GM19397 (cell line): ENCODE measurements around the gene C19orf33.
"Not testable (repeated sequence)": the region's sequence is repeated elsewhere in the genome, so short reads cannot be mapped to it uniquely, and the experiment has no call there.

Experiments
- ATAC-seq: cut with Tn5 transposase; IDR thresholded peaks from one replicate; pipeline ENCODE4 v1.9.1; 2021; ENCODE audit warnings: mild to moderate bottlenecking, moderate library complexity; ENCODE audit not compliant: unreplicated experiment

The C19orf33 gene

DNA sequence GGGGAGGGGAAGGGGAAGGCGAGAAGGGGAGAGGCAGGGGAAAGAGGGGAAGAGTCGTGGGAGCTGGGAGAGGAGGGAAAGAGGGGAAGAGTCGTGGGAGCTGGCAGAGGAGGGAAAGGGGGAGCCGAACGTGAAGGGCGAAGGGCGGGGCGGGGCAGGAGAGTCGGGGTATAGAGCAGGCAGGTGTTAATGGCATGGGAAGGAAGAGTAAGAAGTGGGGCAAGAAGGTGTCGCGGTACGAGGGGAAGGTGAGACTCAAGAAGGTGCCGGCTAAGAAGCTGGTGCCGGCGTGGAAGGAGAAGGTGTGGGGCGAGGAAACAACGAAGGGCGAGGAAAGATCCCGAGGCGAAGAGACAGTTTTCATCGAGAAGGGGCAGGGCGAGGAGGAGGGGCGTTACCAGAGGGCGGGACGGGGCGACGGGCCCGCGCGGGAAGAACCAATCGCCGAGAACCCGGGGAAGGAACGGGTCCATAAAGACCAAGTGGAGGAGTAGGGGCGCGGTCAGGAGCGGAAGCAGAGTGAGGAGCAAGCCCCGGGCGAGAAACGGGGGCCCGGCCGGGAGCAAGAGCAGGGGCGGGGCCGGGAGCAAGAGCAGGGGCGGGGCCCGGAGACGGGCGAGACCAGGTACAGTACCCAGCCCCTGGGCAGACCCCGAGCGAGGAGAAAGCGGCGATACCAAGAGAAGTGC, 32.0 kb downstream of the C19orf33 start:
- ATAC-seq: peak; percentile 76

DNA sequence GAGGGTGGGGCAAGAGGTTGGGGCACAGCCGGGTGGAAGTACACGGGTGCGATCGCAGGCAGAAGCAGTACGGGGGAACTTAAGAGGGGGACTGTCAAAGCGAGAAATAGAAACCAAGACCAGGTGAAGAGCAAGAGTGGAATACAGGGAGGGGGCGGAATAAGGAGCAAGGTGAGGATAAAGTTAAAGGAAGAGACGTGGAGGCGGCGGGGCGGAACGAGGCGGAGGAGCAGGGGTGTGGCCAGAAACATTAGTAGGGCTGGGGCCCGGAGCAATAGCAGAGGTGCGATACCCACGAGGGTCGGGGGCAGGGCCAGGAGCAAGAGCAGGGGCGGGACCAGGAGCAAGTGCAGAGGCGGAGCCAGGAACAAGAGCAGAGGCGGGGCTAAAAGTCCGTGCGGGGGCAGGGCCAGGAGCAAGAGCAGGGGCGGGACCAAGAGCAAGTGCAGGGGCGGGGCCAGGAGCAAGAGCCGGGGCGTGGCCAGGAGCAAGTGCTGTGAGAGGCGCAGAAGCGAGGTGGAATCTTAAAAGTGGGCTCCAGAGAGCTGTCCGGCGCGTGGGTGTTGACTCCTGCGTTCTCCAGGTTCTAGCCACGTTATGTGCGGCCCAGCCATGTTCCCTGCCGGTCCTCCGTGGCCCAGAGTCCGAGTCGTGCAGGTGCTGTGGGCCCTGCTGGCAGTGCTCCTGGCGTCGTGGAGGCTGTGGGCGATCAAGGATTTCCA, 32.7 kb downstream of the C19orf33 start:
- ATAC-seq: peak; percentile 41

GRCh38 chr19:38337360-38337653, 33.3 kb downstream of the C19orf33 start:
- ATAC-seq: no peak

GRCh38 chr19:38339011-38339410, 35.0 kb downstream of the C19orf33 start:
- not testable (repeated sequence) for ATAC-seq

DNA sequence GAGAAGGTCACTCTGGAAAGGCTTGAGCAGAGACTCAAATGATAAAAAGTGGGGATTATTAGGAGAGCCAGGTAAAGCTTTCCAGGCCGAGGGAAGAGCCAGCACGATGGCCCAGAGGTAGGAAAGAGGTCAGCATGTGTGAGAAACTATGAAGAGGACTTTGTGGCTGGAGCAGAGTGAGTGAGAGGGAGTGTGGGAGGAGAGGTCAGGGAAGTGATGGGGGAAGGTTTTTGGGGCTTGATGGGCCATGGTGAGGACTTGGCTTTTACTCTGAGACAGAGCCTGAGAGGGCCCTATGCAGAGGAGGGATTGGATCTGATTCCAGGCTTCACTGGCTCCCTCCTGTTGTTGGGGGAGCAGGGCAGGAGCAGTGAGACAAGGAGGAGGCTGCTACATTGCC, 36.9 kb downstream of the C19orf33 start:
- no peak for ATAC-seq

GRCh38 chr19:38346837-38347236, 42.8 kb downstream of the C19orf33 start:
- no peak for ATAC-seq

DNA sequence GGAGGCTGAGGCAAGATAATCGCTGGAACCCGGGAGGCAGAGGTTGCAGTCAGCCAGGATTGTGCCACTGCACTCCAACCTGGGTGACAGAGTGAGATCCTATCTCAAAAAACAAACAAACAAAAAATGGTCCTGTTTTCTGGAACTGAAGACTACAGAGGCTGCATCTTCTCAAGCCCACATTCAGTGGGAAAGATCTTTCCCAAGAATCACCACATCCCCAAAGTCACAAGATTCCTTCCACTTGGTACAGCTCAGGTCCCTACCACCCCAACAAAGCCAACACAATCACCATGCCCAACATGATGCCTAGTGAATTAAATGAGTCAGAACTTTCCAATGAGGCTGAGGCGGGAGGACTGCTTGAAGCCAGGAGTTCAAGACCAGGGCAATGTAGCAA, 46.8 kb downstream of the C19orf33 start:
- ATAC-seq: no peak

DNA sequence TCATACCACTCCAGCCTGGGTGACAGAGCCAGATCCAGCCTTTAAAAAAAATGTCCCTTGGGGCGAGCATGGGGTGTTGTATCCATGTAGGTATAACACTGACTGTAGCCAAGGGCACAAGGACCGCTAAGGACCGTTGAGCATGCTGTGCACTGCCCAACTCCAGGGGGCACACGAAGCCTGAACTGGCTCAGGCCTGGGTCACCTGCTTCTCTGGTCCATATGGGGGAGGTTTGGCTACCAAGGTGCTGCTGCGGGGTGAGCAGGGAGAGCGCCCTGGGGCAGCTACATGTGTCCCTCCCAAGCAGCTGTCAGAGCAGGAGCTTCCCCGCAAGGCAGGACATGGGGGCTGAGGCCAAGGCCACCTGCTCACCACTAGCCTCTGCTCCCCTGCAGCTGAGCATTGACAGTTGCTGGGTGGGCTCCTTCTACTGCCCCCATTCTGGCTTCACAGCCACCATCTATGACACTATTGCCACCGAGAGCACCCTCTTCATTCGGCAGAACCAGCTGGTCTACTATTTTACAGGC, 47.9 kb downstream of the C19orf33 start:
- no peak for ATAC-seq

- ATAC-seq: no peak
Measured at GRCh38 chr19:38352611-38353010, 48.6 kb downstream of the C19orf33 start.
